GM18499 (cell line): Measurements from ENCODE around the gene PTX4.

Experiments
- ATAC-seq: cut with Tn5 transposase; IDR thresholded peaks from one replicate; pipeline ENCODE4 v1.9.1; 2021; ENCODE audit warnings: moderate number of reproducible peaks; ENCODE audit not compliant: insufficient read depth, unreplicated experiment

Gene PTX4

GRCh38 chr16:1465567-1465915 lies 23.2 kb downstream of the PTX4 start:
- ATAC-seq, result no peak

DNA sequence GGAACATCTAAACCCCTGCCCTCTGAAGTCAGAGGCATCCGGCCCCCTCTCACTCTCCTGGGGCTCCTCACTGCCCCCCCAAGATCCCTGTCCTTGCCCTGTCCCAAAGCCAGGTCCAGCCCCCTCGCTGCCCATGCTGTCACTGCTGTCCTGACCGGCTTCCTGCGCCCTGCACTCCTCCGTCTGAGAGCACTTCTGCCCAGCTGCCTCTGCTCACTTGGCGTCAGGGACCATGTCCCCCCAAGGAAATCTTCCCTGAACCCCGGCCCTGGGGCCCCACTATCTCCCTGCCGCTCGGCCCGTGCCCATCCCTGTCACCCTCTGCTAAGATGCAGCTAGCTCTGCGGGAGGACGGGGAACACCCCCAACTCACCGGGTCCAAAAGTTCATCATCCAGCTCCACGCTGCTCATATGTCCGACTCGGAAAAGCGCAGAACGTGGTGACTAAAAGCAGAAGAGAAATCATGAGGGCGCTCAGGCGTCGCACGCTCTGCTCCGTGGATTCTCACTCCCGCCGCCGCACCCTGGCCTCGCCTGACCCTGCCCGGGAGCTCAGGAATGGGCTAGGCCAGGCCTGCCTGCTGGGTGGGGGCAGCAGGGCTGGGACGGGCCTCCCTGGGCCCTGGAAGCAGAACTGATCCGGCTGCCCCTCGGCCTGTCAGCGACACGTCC lies 23.7 kb downstream of the PTX4 start:
- no peak for ATAC-seq

- ATAC-seq, result no peak
Observed at GRCh38 chr16:1464196-1464893, 24.4 kb downstream of the PTX4 start.

GRCh38 chr16:1461146-1461545 lies 27.6 kb downstream of the PTX4 start:
- no peak for ATAC-seq

GRCh38 chr16:1460602-1461138 lies 28.1 kb downstream of the PTX4 start:
- ATAC-seq, result no peak

DNA sequence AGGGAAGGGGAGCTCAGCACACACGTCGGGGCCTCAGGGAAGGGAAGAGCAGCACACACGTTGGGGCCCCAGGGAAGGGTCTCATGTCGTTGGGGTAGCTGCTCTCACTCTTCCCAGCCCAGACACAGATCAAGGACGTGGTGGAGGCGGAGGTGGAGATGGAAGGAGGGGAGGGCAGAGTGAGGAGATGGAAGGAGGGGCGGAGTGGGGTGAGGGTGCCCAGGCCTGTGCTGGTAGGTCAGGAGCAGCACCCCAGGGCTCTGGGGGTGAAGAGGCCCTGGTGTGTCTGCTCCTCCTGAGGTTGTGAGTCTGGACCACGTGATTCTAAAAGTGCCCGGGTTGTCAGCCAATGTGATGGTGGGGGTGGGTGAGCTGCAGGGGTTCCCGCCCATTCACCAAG lies 28.8 kb downstream of the PTX4 start:
- ATAC-seq, result no peak

DNA sequence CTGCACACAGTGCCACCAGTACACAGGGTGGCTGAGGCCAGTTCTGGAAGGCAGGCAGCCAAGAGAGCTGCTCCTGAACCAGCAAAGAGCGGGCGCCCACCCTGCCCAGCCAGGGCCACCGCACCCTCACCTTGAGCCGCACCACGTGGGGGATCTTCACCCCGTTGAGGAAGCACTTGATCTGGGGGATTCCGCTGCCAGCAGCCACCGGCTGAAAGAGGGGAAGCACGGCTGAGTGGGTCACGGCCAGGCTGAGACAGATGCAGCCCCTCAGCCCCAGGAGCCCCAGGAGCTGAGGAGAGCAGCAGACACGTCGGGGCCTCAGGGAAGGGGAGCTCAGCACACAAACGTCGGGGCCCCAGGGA lies 29.8 kb downstream of the PTX4 start:
- ATAC-seq, result no peak

- ATAC-seq, result no peak
Observed at GRCh38 chr16:1458336-1458976, 30.3 kb downstream of the PTX4 start.

DNA sequence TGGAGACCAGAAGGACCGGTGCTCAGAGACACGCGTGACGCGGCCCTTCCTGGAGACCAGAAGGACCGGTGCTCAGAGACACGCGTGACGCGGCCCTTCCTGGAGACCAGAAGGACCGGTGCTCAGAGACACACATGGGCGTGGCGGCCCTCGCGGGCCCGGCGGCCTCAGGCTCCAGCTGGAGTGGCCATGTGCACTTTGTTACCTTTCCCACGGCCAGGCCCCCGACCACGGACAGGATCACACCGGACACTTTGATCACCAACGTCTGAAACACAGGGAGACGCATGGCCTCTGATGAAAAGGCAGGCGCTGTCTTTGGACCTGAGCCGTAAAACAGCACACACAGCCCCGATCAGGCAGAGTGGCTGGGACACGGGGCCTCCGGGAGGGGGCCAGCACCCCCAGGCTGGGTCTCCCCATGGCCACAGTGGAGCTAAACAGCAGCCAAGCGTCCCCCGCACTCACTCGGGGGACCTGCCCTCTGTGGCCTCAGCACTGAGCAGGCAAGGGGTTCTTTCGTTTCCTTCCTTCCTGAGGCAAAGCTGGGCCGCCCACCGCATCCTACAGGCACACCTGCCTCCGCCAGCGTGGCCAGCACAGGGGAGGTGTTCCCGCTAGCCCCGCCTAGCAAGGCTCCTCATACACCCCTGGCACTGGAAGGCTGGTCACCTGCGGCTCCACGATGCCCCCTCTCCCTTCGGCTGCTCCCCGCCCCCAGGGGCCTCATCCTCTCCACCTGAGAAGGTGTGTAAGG lies 31.1 kb downstream of the PTX4 start:
- no peak for ATAC-seq

DNA sequence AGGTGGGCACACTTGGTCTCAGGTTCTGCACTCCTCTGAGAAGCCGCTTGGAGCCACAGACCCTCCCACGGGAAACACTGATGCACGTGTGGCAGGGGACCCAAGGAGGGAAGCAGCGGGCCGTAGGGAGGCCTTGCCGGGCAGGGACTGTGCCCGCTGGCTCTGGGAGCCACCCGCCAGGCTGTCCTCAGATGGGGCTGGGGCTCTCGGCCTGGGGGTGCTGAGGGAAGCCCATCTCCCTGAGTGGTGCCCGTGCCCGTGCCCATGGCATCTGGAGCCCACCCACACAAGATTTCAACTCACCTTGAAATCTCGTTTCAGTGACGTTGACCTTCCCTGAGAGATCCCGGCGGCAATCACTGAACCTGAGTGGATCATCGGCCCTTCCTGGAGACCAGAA lies 31.8 kb downstream of the PTX4 start:
- ATAC-seq, result no peak

DNA sequence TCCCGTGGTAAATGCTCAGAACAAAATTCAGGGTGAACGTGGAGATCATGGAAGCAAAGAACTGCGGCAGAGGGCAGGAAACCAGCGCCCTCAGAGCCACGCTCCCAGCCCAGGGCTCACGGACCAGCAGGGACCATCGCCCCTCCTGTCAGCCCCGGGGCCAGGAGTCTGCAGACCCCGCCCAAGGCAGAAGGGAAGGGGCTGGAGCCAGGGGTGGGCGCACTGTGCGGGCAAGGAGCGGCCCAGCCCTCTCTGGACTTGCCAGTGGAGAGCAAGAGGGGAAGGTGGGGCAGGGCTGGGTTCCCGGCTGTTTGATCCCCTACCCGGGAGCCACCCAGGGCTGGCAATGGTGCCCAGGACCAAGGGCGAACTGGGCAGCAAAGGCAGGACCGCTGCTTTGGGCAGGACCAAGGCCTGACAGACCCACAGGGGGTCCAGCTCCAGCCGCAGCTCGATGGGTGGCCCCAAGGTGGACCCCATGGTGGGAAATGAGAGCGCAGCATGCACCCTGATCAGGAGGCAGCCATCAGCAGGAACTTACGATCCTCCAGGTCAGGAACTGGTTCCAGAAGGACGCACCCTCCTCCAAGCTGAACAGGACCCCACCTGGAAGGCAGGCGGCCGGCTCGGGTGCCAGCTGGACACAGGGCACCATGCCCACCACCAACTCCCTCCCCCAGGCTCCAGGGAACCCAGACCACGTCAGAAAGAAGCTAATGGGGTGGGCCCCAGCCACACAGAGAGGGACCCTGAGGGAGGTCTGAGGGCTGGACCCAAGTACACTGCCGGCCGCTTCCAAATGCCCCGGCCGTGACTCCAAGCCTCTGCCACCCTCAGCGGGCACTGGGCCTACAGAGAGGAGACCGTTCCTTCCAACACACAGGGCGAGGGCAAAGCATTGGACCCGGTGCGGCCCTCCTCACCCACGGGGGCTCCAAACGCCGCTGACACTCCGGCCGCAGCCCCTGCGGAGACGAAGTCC lies 33.3 kb downstream of the PTX4 start:
- no peak for ATAC-seq

DNA sequence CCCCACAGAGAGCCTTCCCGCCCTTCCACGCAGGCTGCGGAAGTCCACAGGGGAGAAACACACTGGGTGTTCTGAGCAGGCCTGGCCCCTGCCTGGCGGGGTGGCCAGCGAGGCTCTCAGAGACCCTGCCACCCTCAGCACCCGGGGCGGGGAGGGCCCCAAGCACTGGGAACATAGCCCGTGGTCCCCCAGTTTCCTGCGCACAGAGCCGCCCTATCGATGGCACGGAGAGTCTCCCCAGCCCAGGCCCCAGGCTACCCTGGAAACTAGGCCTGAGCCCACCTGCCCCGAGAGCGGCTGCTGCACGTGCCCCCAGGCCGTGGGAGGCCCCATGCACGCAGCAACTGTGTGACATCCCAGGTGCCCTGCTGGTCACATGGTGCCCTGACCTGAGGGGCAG lies 34.2 kb downstream of the PTX4 start:
- ATAC-seq, result no peak

DNA sequence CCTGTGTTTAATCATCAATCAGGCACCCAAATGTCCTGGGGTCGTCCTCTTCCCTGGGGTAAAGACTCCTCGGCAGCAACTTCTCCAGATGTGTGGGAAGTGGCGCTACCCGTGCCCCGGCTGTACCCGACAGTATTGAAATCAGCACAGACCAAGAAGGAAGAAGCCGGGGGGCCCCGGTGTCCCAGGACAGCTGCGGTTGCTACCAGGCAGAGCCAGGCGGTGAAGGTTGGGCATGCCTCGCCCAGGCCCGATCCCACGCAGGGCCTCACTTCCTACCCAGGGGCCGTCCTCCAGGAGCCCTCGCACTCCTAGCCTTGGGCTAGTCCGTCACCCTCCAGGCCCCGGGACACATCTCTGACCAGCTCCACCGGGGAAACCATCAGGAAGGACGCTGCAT lies 35.4 kb downstream of the PTX4 start:
- ATAC-seq, result no peak

DNA sequence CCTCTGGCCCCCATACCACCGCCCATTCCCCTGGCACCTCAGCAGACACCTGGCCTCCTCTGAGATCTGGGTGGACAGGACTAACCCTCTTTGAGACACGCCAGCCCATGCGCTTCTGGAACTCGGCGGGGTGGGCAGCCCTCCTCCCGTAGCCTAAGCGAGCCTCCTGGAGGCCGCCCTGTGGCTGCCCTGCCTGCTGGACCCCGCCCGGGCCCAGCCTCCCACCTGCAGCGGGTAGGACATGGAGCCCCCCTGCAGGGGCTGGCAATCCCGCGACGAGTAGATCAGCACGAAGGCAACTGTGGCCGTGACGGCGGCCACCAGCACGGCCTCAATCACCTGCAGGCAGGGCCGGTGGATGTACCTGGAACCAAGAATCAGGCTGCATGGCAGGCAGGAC lies 36.2 kb downstream of the PTX4 start:
- no peak for ATAC-seq

DNA sequence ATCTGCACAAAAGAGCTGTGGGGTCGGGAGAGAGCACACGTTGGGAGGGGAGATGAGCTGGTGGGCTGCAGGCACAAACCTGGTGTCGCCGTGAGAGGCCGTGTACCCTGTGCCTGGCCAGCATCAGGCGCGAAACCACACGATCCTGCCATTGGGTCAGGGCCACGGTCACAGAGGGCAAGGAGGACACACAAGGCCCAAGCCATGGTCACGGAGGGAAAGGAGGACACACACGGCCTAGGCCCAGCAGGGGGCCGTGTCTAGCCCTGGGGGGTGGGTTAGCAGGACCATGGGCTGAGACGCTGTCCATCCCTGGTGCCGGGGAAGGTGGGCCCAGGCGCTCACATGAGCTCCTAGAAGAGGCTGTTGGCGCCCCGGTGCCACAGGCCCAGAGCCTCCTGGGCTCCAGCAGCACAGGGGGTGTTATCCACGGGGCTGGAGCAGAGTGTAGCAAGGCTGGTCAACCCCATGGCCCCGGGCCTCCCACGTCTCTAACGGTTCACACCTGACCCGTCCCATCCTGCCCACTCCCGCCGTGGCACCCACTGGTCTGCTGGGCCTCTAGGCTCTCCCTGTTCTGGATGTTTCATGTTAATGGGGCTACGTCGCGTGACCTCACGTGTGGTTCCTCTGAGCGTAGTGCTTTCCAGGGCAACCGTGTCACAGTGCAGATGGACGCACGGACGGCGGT lies 36.9 kb downstream of the PTX4 start:
- no peak for ATAC-seq

- no peak for ATAC-seq
Observed at GRCh38 chr16:1450841-1451240, 37.9 kb downstream of the PTX4 start.

DNA sequence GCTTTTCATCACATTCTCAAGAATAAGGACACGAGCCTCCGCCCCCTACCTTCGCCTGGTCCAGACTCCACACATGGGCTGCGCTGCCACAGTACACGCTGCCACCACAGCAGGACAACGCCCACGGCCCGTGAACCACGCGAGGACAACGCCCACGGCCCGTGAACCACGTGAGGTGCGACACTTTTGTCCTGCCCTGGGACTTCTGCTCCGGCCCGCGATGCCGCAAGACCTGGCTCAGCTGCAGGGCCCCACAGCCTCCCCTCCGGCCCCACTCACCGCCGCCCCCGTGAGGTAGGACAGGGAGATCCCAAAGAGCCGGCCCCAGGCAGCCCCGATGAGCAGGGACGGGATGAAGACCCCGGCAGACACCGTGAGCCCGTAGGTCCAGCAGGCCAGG lies 38.5 kb downstream of the PTX4 start:
- ATAC-seq, result no peak

DNA sequence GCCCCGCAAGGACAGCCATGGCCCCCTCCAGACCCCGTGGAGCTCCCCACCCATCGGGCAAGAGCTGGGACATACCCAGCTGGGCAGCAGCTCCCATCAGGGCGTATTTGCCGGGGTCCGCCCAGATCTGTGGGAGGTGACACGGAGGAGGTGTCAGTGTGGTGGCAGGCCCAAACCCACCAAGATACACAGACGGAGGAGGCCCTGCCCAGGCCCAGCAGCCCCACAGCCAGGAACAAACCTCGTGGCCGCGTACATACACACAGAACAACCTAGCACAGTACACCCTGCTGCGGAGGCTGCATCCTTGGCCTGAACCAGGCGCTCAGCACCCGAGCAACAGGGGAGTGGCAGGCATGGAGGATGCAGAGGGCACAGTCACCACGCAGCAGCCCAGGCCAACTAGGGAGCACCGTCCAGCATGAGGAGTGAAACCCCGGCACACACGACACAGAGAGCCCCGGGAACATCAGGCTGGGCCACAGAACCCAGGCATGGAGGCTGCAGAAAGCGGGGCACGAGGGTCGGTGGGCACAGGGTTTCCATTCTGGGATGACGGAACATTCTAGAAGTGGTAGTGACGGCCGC lies 39.4 kb downstream of the PTX4 start:
- no peak for ATAC-seq
